ENCODE measurements around the gene RPS6KC1.

- TF ChIP-seq, protein P1, sequence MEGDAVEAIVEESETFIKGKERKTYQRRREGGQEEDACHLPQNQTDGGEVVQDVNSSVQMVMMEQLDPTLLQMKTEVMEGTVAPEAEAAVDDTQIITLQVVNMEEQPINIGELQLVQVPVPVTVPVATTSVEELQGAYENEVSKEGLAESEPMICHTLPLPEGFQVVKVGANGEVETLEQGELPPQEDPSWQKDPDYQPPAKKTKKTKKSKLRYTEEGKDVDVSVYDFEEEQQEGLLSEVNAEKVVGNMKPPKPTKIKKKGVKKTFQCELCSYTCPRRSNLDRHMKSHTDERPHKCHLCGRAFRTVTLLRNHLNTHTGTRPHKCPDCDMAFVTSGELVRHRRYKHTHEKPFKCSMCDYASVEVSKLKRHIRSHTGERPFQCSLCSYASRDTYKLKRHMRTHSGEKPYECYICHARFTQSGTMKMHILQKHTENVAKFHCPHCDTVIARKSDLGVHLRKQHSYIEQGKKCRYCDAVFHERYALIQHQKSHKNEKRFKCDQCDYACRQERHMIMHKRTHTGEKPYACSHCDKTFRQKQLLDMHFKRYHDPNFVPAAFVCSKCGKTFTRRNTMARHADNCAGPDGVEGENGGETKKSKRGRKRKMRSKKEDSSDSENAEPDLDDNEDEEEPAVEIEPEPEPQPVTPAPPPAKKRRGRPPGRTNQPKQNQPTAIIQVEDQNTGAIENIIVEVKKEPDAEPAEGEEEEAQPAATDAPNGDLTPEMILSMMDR (IDR thresholded peaks at IDR 0.05): no peak
- TF ChIP-seq POLR2A (IDR thresholded peaks at IDR 0.05): no peak
- TF ChIP-seq EP300 (IDR thresholded peaks at IDR 0.05): no peak
These were observed 18.4 kb upstream of the RPS6KC1 start for GRCh38 chr1:213032651-213033050.

All from tibial nerve (tissue), 4 donors.